IMR-90 (cell line): Measurements from ENCODE around the gene AKAP8L. TPM values are rescaled to one million over a fixed set of nuclear protein-coding genes. Genes with fewer than 3 reads are reported as not detected.

Experiments
- ATAC-seq: fragments of 200-7000 bp; cut with Tn5 transposase; 2 replicates; pipeline ENCODE4 v1.9.1; 2020; ENCODE audit warnings: low read depth, mild to moderate bottlenecking, moderate library complexity
- BruUV-seq: library from RNA; stranded (reverse); fragments of 400-500 nt; replicated peaks from 2 replicates; lab custom pipeline; 2021; lab: Mats Ljungman, UMichigan
- CTCF ChIA-PET: fragments of 300-600 bp; formaldehyde crosslinking; extraction: SDS; loops from one replicate; lab custom pipeline; 2021; ENCODE audit warnings: antibody characterized with exemption; lab: Yijun Ruan, JAX
- POLR2A ChIA-PET: fragments of 300-600 bp; sonication (Branson Sonifier 250); formaldehyde crosslinking; loops from one replicate; lab custom pipeline; 2022; ENCODE audit warnings: antibody characterized with exemption; ENCODE audit not compliant: unreplicated experiment; lab: Charles Lee
- DNase-seq: peaks from one replicate; pipeline ENCODE4 v3.0.0; 2013
- H2AFZ ChIP-seq: replicated peaks from 2 replicates; pipeline ENCODE3; 2013; ENCODE audit warnings: low read length, mild to moderate bottlenecking; ENCODE audit not compliant: poor library complexity
- H2AK5ac ChIP-seq: 2 replicates; pipeline ENCODE4 v1.6.1; 2013; ENCODE audit warnings: low read depth, low read length, inconsistent platforms
- H2AK9ac ChIP-seq: replicated peaks from 2 replicates; pipeline ENCODE3; 2013; ENCODE audit warnings: mild to moderate bottlenecking, low read depth, low read length, moderate library complexity; ENCODE audit not compliant: poor library complexity
- H2BK120ac ChIP-seq: 2 replicates; pipeline ENCODE4 v1.6.1; 2013; ENCODE audit warnings: low read depth, low read length, inconsistent platforms
- H2BK15ac ChIP-seq: 3 replicates; pipeline ENCODE4 v1.6.1; 2013; ENCODE audit warnings: low read depth, low read length, inconsistent platforms
- H2BK20ac ChIP-seq: 2 replicates; pipeline ENCODE4 v1.6.1; 2013; ENCODE audit warnings: low read depth, mild to moderate bottlenecking, inconsistent platforms, low read length, moderate library complexity
- H2BK5ac ChIP-seq: 2 replicates; pipeline ENCODE4 v1.6.1; 2013; ENCODE audit warnings: mild to moderate bottlenecking, low read depth, low read length, inconsistent platforms; ENCODE audit not compliant: poor library complexity, severe bottlenecking
- H3K14ac ChIP-seq: replicated peaks from 2 replicates; pipeline ENCODE4 v1.6.1; 2013; ENCODE audit warnings: low read depth, low read length, inconsistent platforms
- H3K18ac ChIP-seq: 2 replicates; pipeline ENCODE4 v1.6.1; 2013; ENCODE audit warnings: low read depth, low read length, control low read depth
- H3K23ac ChIP-seq: 2 replicates; pipeline ENCODE4 v1.6.1; 2013; ENCODE audit warnings: low read depth, low read length, inconsistent platforms
- H3K27ac ChIP-seq: 2 replicates; pipeline ENCODE4 v1.5.1; 2013; ENCODE audit warnings: mild to moderate bottlenecking, control low read depth, low read length; ENCODE audit not compliant: insufficient read depth
- H3K27me3 ChIP-seq: 2 replicates; pipeline ENCODE4 v1.6.1; 2013; ENCODE audit warnings: low read length; ENCODE audit not compliant: control insufficient read depth, insufficient read depth
- H3K36me3 ChIP-seq: 2 replicates; pipeline ENCODE4 v1.6.1; 2013; ENCODE audit warnings: low read length, mixed read lengths; ENCODE audit not compliant: control insufficient read depth, insufficient read depth
- H3K4ac ChIP-seq: 2 replicates; pipeline ENCODE4 v1.6.1; 2013; ENCODE audit warnings: low read depth, low read length, inconsistent platforms
- H3K4me1 ChIP-seq: 2 replicates; pipeline ENCODE4 v1.6.1; 2013; ENCODE audit warnings: low read length, mixed read lengths; ENCODE audit not compliant: control insufficient read depth, insufficient read depth
- H3K4me2 ChIP-seq: 2 replicates; pipeline ENCODE4 v1.6.1; 2013; ENCODE audit warnings: low read depth, mild to moderate bottlenecking, control low read depth, low read length, moderate library complexity
- H3K4me3 ChIP-seq: 2 replicates; pipeline ENCODE4 v1.5.1; 2013; ENCODE audit warnings: low read depth, mild to moderate bottlenecking, control low read depth, low read length, moderate library complexity; ENCODE audit not compliant: insufficient read depth
- H3K56ac ChIP-seq: 2 replicates; pipeline ENCODE4 v1.6.1; 2013; ENCODE audit warnings: low read length, inconsistent platforms; ENCODE audit not compliant: insufficient read depth; ENCODE audit errors: extremely low read depth
- H3K79me1 ChIP-seq, 2 experiments: 2 replicates each; pipeline ENCODE4 v1.6.1; 2013; ENCODE audit warnings: low read length in 2 of 2, inconsistent platforms in 1 of 2, low read depth in 1 of 2
- H3K9ac ChIP-seq: 2 replicates; pipeline ENCODE4 v1.6.1; 2013; ENCODE audit warnings: low read depth, low read length, control low read depth
- H3K9me1 ChIP-seq: 2 replicates; pipeline ENCODE4 v1.6.1; 2013; ENCODE audit warnings: low read length, inconsistent platforms; ENCODE audit not compliant: insufficient read depth
- H3K9me3 ChIP-seq: 2 replicates; pipeline ENCODE4 v1.6.1; 2013; ENCODE audit warnings: low read length; ENCODE audit not compliant: control insufficient read depth, insufficient read depth
- H4K20me1 ChIP-seq: 2 replicates; pipeline ENCODE4 v1.6.1; 2013; ENCODE audit warnings: low read length, inconsistent platforms; ENCODE audit not compliant: insufficient read depth
- H4K5ac ChIP-seq: 2 replicates; pipeline ENCODE4 v1.6.1; 2013; ENCODE audit warnings: mild to moderate bottlenecking, low read depth, low read length, control low read depth
- H4K8ac ChIP-seq, 2 experiments: 2 replicates each; pipeline ENCODE4 v1.6.1; 2013; ENCODE audit warnings: low read depth in 2 of 2, low read length in 2 of 2, control low read depth in 1 of 2, inconsistent platforms in 1 of 2
- H4K91ac ChIP-seq: 2 replicates; pipeline ENCODE4 v1.6.1; 2013; ENCODE audit warnings: low read depth, low read length, inconsistent platforms; ENCODE audit not compliant: insufficient read depth
- BHLHE40 ChIP-seq: fragments of 150-350 bp; IDR thresholded peaks from 2 replicates; pipeline ENCODE4 v1.6.1; 2016; ENCODE audit warnings: mild to moderate bottlenecking, low read depth, low read length
- CEBPB ChIP-seq: IDR thresholded peaks from 2 replicates; pipeline ENCODE4 v1.6.1; 2012; ENCODE audit warnings: low read depth, low read length, improper control_type of control experiment
- CTCF ChIP-seq: conservative IDR thresholded peaks from 2 replicates; pipeline ENCODE4 v1.5.1; 2012; ENCODE audit warnings: mild to moderate bottlenecking, low read depth, low read length, improper control_type of control experiment
- ELK1 ChIP-seq: fragments of 150-350 bp; IDR thresholded peaks from 2 replicates; pipeline ENCODE4 v1.6.1; 2016; ENCODE audit warnings: low read depth, mild to moderate bottlenecking, low read length, moderate library complexity, borderline replicate concordance
- MAZ ChIP-seq: IDR thresholded peaks from 2 replicates; pipeline ENCODE4 v1.6.1; 2012; ENCODE audit warnings: low read depth, mild to moderate bottlenecking, low read length, improper control_type of control experiment, moderate library complexity, borderline replicate concordance
- MXI1 ChIP-seq: IDR thresholded peaks from 2 replicates; pipeline ENCODE4 v1.6.1; 2012; ENCODE audit warnings: low read depth, mild to moderate bottlenecking, low read length, moderate library complexity, borderline replicate concordance
- NFE2L2 ChIP-seq: fragments of 150-350 bp; IDR thresholded peaks from 2 replicates; pipeline ENCODE4 v1.6.1; 2016; ENCODE audit warnings: low read depth, mild to moderate bottlenecking, low read length
- POLR2A ChIP-seq: IDR thresholded peaks from 2 replicates; pipeline ENCODE4 v1.6.1; 2012; ENCODE audit warnings: mild to moderate bottlenecking, low read depth, low read length
- RAD21 ChIP-seq: IDR thresholded peaks from 2 replicates; pipeline ENCODE4 v1.6.1; 2012; ENCODE audit warnings: low read length, improper control_type of control experiment
- RFX5 ChIP-seq: IDR thresholded peaks from 2 replicates; pipeline ENCODE4 v1.8.0; 2012; ENCODE audit warnings: low read depth, mild to moderate bottlenecking, low read length, moderate library complexity
- SMC3 ChIP-seq: fragments of 150-350 bp; IDR thresholded peaks from 2 replicates; pipeline ENCODE4 v1.6.1; 2016; ENCODE audit warnings: low read depth, mild to moderate bottlenecking, antibody characterized with exemption, low read length, moderate library complexity
- USF2 ChIP-seq: fragments of 150-350 bp; IDR thresholded peaks from 2 replicates; pipeline ENCODE4 v1.6.1; 2017; ENCODE audit warnings: mild to moderate bottlenecking, antibody characterized with exemption, low read length, low read depth
- WGBS, 2 experiments: methylation state at CpG; one replicate each; pipeline versions ENCODE4 v1.1.5 to v1.1.7; 2013; ENCODE audit warnings: missing lambda C conversion rate in 2 of 2; ENCODE audit not compliant: insufficient read length in 1 of 2; ENCODE audit errors: extremely low coverage in 2 of 2; 5-methylcytosine and 5-hydroxymethylcytosine counted together
- dilution Hi-C: fragments of 300-500 bp; cut with HindIII; formaldehyde crosslinking; loops from one replicate; pipeline ENCODE4 v1.14.3; 2018; ENCODE audit warnings: low sequenced_read_pairs; ENCODE audit not compliant: unreplicated experiment
- in situ Hi-C: fragments of 300-500 bp; cut with MboI; formaldehyde crosslinking; loops from 3 replicates; pipeline ENCODE4 v1.14.3; 2019; ENCODE audit warnings: low sequenced_read_pairs, inconsistent platforms, mixed read lengths
- intact Hi-C: fragments of 100-400 bp; cut with micrococcal nuclease; formaldehyde crosslinking; loops from 2 replicates; pipeline ENCODE4 v1.10.0; 2022
- polyA plus RNA-seq, 3 experiments: library from polyadenylated mRNA; depleted of rRNA; stranded (reverse); fragments of >200 nt; gene quantifications; 2 replicates each; pipeline ENCODE4 v1.2.3, GENCODE V29; 2012; ENCODE audit warnings: low replicate concordance in 1 of 3
- total RNA-seq: library from RNA; depleted of rRNA; stranded (reverse); fragments of >200 nt; gene quantifications from 2 replicates; pipeline ENCODE4 v1.2.3, GENCODE V29; 2012

The AKAP8L gene
- total and polyA plus RNA-seq, 2 of the 4 experiments (the other 2 are of a cell fraction), result 43.1 to 44.6 TPM

- Histone ChIP-seq H2BK120ac (peak overlapping the region; percentile 31), H4K8ac (peak overlapping the region; percentile 87 to 90), H4K20me1 (peaks cover 32% of the 10 kb centered on the region), H4K91ac (peak overlapping the region; percentile 74), H3K9ac (peak overlapping the region; percentile 23), H4K5ac (peak overlapping the region; percentile 71), H2AFZ (peak overlapping the region; percentile 97), H2BK15ac (peak overlapping the region; percentile 21; the same call in 1 of the 3 replicates), H3K27me3 (no peaks in the 10 kb centered on the region), H3K9me1 (peaks cover 12% of the 10 kb centered on the region; the same call in 1 of the 2 replicates), H3K23ac (peak overlapping the region; percentile 70), H3K36me3 (peaks cover 11% of the 10 kb centered on the region; the same call in 1 of the 2 replicates), H3K27ac (peak overlapping the region; percentile 48), H3K4me3 (peak overlapping the region; percentile 51), H3K18ac (peak overlapping the region; percentile 11), H3K14ac (peak overlapping the region; percentile 93), H2AK5ac (peak overlapping the region; percentile 68; the same call in 1 of the 2 replicates), H3K9me3 (no peaks in the 10 kb centered on the region), H2AK9ac (peak overlapping the region; percentile 97), H3K56ac (peak overlapping the region; percentile 78), H3K4me2 (peak overlapping the region; percentile 67), H3K79me1 (peaks cover 7 to 39% of the 10 kb centered on the region in 2 experiments; a peak in 3 of 4 replicates), H2BK20ac (no peak overlapping the region), H3K4me1 (peaks cover 30% of the 10 kb centered on the region), H2BK5ac (peak overlapping the region; percentile 57), H3K4ac (peak overlapping the region; percentile 88)
- ChIA-PET CTCF (interaction anchor here (0.7 to 1.3 kb wide), 2 partner anchors 123 to 307 kb away, joined by 3 to 4 read pairs; no protein-coding TSS in a partner anchor), POLR2A (interaction anchor here (0.8 to 1.4 kb wide), 3 partner anchors 12 to 15 kb away, joined by 3 to 4 read pairs (median 3); partner anchors contain the start of gene AKAP8L)
- no TSS peak for BruUV-seq
- dilution Hi-C loops (no loop called here), intact Hi-C loops (loop anchor here (5.0 kb wide), 1 partner anchor 124 kb away; no protein-coding TSS in a partner anchor), in situ Hi-C loops (loop anchor here (25.0 kb wide), 1 partner anchor 871 kb away; the partner anchor contains the start of gene NDUFB7)
- DNase-seq (peak; percentile 87), ATAC-seq (peak; percentile 94)
- WGBS, 2 experiments, result 2% methylated on average over 25 of the region's 75 CpGs; no CpG with 5 or more reads in 1 of the 2 experiments
- TF ChIP-seq MAZ (peak; percentile 99), MXI1 (peak; percentile 97), ELK1 (no peak), CEBPB (no peak), SMC3 (peak; percentile 30; the same call in 1 of the 2 replicates), RFX5 (no peak), CTCF (no peak), POLR2A (peak; percentile 61; the same call in 1 of the 2 replicates), RAD21 (no peak; the same call in 1 of the 2 replicates), BHLHE40 (peak; percentile 73), USF2 (peak; percentile 68), NFE2L2 (no peak)
Measured at GRCh38 chr19:15432629-15433518, 14.1 kb upstream of the AKAP8L start.
